OCI-LY1 (cell line): ENCODE measurements around the gene TTLL11.

ENCODE experiments used
- H2AFZ ChIP-seq: fragments of 200-600 bp; sonication (generic), shearing (Covaris generic); 2 replicates; pipeline ENCODE4 v1.6.0; 2014; ENCODE audit warnings: antibody characterized with exemption, mild to moderate bottlenecking, low read length
- H3F3A ChIP-seq: fragments of 200-600 bp; sonication (generic), shearing (Covaris generic); 2 replicates; pipeline ENCODE4 v1.6.0; 2014; ENCODE audit warnings: mild to moderate bottlenecking, antibody characterized with exemption, low read length, moderate library complexity; ENCODE audit not compliant: insufficient read depth
- H3K27ac ChIP-seq: fragments of 200-600 bp; sonication (generic); 2 replicates; pipeline ENCODE4 v1.5.1; 2014; ENCODE audit warnings: low read length, mixed run types, mild to moderate bottlenecking, low read depth; ENCODE audit not compliant: poor library complexity, severe bottlenecking
- H3K27me3 ChIP-seq: fragments of 200-600 bp; sonication (generic); 2 replicates; pipeline ENCODE4 v1.6.0; 2014; ENCODE audit warnings: antibody characterized with exemption, mild to moderate bottlenecking, low read length, moderate library complexity; ENCODE audit not compliant: insufficient read depth
- H3K36me3 ChIP-seq: fragments of 200-600 bp; sonication (generic); 2 replicates; pipeline ENCODE4 v1.6.1; 2014; ENCODE audit warnings: mild to moderate bottlenecking, antibody characterized with exemption, low read length, moderate library complexity, mixed read lengths; ENCODE audit not compliant: insufficient read depth
- H3K4me1 ChIP-seq: fragments of 200-600 bp; sonication (generic); 2 replicates; pipeline ENCODE4 v1.5.1; 2014; ENCODE audit warnings: mild to moderate bottlenecking, low read length, moderate library complexity; ENCODE audit not compliant: insufficient read depth, severe bottlenecking
- H3K4me2 ChIP-seq: fragments of 200-600 bp; sonication (generic), shearing (Covaris generic); 2 replicates; pipeline ENCODE4 v1.6.1; 2014; ENCODE audit warnings: low read length
- H3K4me3 ChIP-seq: fragments of 200-600 bp; sonication (generic); 2 replicates; pipeline ENCODE4 v1.5.1; 2014; ENCODE audit warnings: low read length, low read depth, mild to moderate bottlenecking, mixed read lengths; ENCODE audit not compliant: poor library complexity, severe bottlenecking
- H3K79me2 ChIP-seq: fragments of 200-600 bp; shearing (Covaris generic); 2 replicates; pipeline ENCODE4 v1.6.1; 2016; ENCODE audit warnings: mixed run types, low read length, mixed read lengths; ENCODE audit not compliant: insufficient read depth
- H3K9ac ChIP-seq: fragments of 200-600 bp; sonication (generic), shearing (Covaris generic); 2 replicates; pipeline ENCODE4 v1.6.1; 2014; ENCODE audit warnings: mild to moderate bottlenecking, low read length, mixed read lengths
- H3K9me2 ChIP-seq: fragments of 200-600 bp; sonication (generic), shearing (Covaris generic); 2 replicates; pipeline ENCODE4 v1.6.1; 2014; ENCODE audit warnings: low read depth, mild to moderate bottlenecking, low read length, mixed read lengths
- H3K9me3 ChIP-seq: fragments of 200-600 bp; shearing (Covaris generic); 2 replicates; pipeline ENCODE4 v1.6.1; 2014; ENCODE audit warnings: low read length, mixed read lengths
- H4K20me1 ChIP-seq: fragments of 200-600 bp; sonication (generic), shearing (Covaris generic); 2 replicates; pipeline ENCODE4 v1.6.0; 2016; ENCODE audit warnings: mild to moderate bottlenecking, low read length; ENCODE audit not compliant: insufficient read depth
- EZH2 ChIP-seq: fragments of 200-600 bp; sonication (generic), shearing (Covaris generic); IDR thresholded peaks from 2 replicates; pipeline ENCODE4 v1.8.0; 2017; ENCODE audit warnings: borderline replicate concordance, mixed run types, mild to moderate bottlenecking, antibody characterized with exemption, low read length, moderate library complexity, mixed read lengths
- TF ChIP-seq, protein P1 (sequence below): fragments of 200-600 bp; sonication (generic), shearing (Covaris generic); IDR thresholded peaks from 2 replicates; pipeline ENCODE4 v1.5.1; 2017; ENCODE audit warnings: mild to moderate bottlenecking, antibody characterized with exemption, low read length, moderate library complexity, mixed read lengths

The TTLL11 gene

DNA sequence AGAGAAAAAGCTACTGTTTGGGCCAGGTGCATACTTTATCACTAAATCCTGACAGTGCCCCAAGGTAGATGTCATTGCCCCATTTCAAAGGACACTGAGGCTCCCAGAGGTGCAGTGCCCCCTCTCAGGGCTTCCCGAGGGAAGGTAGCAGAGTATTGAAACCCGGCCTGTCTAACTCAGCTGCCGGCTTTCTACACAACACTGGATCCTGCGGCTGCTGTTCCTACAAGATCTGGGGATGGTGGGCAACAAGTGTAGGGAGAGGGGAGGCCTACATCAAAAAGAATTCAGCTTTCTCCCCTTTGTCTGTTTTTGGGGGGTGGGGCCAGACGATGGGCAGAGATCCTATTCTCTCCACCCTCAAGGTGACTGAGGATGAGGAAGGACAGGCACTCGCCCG, 240.9 kb downstream of the TTLL11 start:
- Histone ChIP-seq H3F3A (no peaks in the 10 kb centered on the region), H3K9me3 (peaks cover 9% of the 10 kb centered on the region), H3K4me3 (no peak overlapping the region), H3K4me2 (no peak overlapping the region), H3K27ac (no peak overlapping the region), H3K9ac (no peak overlapping the region), H3K4me1 (peaks cover 5% of the 10 kb centered on the region), H3K36me3 (no peaks in the 10 kb centered on the region; the same call in 1 of the 2 replicates), H3K27me3 (no peaks in the 10 kb centered on the region), H3K79me2 (no peaks in the 10 kb centered on the region), H4K20me1 (no peaks in the 10 kb centered on the region), H2AFZ (no peak overlapping the region), H3K9me2 (no peaks in the 10 kb centered on the region)
- TF ChIP-seq EZH2 = no peak
- TF ChIP-seq, protein P1, sequence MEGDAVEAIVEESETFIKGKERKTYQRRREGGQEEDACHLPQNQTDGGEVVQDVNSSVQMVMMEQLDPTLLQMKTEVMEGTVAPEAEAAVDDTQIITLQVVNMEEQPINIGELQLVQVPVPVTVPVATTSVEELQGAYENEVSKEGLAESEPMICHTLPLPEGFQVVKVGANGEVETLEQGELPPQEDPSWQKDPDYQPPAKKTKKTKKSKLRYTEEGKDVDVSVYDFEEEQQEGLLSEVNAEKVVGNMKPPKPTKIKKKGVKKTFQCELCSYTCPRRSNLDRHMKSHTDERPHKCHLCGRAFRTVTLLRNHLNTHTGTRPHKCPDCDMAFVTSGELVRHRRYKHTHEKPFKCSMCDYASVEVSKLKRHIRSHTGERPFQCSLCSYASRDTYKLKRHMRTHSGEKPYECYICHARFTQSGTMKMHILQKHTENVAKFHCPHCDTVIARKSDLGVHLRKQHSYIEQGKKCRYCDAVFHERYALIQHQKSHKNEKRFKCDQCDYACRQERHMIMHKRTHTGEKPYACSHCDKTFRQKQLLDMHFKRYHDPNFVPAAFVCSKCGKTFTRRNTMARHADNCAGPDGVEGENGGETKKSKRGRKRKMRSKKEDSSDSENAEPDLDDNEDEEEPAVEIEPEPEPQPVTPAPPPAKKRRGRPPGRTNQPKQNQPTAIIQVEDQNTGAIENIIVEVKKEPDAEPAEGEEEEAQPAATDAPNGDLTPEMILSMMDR = no peak

DNA sequence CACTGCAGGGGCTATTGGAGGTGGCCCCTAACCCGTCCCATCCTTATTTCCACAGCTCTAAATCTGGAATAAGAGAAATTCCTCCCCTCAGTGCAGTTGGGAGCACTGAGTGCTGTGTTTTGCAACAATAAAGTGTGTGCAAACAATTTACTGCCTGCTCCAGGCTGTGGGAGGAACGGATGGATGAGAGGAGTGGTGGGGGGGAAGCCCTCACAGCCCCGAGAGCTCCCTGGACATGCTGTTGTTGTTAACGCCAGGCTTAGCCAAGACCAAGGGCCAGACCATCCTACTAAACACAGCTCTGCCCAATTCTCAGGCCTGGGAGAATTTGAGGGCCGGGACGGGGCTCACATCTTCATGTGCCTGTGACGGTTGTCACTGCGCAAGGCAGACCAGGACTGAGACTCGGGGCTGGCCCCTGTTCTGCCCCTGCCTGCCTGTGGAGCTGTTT, 241.4 kb downstream of the TTLL11 start:
- H3F3A ChIP-seq = no peaks in the 10 kb centered on the region
- H3K9ac ChIP-seq = no peak overlapping the region
- H4K20me1 ChIP-seq = no peaks in the 10 kb centered on the region
- no peak overlapping the region for H2AFZ ChIP-seq
- no peaks in the 10 kb centered on the region for H3K4me1 ChIP-seq
- no peaks in the 10 kb centered on the region for H3K27me3 ChIP-seq
- peaks cover 9% of the 10 kb centered on the region for H3K9me3 ChIP-seq
- H3K27ac ChIP-seq = no peak overlapping the region
- no peaks in the 10 kb centered on the region for H3K9me2 ChIP-seq
- no peak overlapping the region for H3K4me3 ChIP-seq
- H3K36me3 ChIP-seq = no peaks in the 10 kb centered on the region; the same call in 1 of the 2 replicates
- no peaks in the 10 kb centered on the region for H3K79me2 ChIP-seq
- no peak overlapping the region for H3K4me2 ChIP-seq
- TF ChIP-seq, protein P1 = no peak
- no peak for TF ChIP-seq EZH2

DNA sequence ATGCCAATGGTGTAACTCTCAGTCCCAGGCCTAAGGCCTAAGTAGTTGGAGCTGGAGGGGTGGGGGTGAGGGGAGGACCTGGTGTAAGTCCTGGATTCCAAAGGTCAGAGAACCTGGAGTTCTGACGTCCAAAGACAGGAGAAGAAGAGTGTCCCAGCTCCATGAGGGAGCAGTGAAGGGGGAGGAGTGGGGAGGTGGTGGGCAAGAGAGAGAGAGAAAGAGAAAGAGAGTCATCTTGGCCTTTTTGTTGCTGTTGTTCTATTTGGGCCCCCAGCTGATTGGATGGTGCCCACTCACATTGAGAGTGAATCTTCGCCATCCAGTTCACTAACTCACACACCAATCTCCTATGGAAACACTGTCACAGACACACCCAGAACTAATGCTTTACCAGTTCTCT, 242.7 kb downstream of the TTLL11 start:
- no peaks in the 10 kb centered on the region for H3F3A ChIP-seq
- H3K9me3 ChIP-seq = peaks cover 9% of the 10 kb centered on the region
- H3K27me3 ChIP-seq = no peaks in the 10 kb centered on the region
- H3K4me3 ChIP-seq = no peak overlapping the region
- no peak overlapping the region for H2AFZ ChIP-seq
- H3K4me1 ChIP-seq = no peaks in the 10 kb centered on the region
- H3K79me2 ChIP-seq = no peaks in the 10 kb centered on the region
- H4K20me1 ChIP-seq = no peaks in the 10 kb centered on the region
- TF ChIP-seq, protein P1 = no peak
- H3K27ac ChIP-seq = no peak overlapping the region
- H3K4me2 ChIP-seq = no peak overlapping the region
- no peak overlapping the region for H3K9ac ChIP-seq
- no peaks in the 10 kb centered on the region; the same call in 1 of the 2 replicates for H3K36me3 ChIP-seq
- H3K9me2 ChIP-seq = no peaks in the 10 kb centered on the region
